GM10847 (cell line): ENCODE data around the gene DNASE1L2.

Experiments
- POLR2A ChIP-seq: IDR thresholded peaks from 2 replicates; pipeline ENCODE4 v1.6.1; 2011; ENCODE audit not compliant: insufficient read length; ENCODE audit errors: extremely low read depth

The DNASE1L2 gene

DNA sequence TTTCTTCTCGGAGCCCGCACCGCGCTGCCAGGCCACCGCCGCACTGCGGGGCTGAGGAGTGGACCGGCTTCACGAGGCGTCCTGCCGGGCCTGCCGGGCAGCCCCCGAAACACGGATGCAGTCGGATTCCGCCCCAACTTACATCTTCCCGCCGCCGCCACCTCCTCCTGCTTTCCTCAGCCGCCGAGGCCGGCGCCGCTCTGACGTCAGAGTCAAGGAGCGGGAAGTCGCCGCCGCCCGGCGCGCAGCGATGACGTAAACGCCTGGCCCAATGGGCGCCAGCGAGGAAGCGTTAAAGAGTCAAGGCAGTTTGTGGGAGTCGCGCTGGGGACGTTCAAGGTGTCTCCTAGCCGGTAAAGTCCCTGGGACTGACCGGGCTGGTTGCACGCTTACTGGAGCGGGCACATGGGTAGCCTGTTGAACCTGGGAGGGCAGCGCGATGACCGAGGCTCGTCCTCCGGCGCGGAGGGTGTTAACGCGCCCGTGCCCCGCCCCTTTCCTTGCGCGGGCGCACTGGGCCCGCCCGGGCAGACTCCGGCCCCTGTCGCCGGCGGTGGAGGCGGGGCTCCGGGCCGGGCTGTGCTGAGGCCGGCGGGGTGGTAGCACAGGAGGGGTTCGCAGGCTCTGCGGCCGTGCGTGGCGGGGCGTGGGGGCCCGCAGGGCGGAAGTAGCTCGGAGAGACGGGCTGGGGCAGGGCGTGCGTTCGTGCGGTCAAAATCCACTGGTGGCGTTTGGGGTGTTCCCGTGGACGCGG lies 31.8 kb downstream of the DNASE1L2 start, which contains the start of gene RNPS1:
Gene RNPS1 (minus strand): TSS at position 214 of the 754 bp plus-strand sequence. CDS start 3,483 bp downstream, outside the sequence.
- TF ChIP-seq POLR2A: peak; percentile 95

GRCh38 chr16:2270070-2270462 lies 33.8 kb downstream of the DNASE1L2 start:
- TF ChIP-seq POLR2A: no peak

DNA sequence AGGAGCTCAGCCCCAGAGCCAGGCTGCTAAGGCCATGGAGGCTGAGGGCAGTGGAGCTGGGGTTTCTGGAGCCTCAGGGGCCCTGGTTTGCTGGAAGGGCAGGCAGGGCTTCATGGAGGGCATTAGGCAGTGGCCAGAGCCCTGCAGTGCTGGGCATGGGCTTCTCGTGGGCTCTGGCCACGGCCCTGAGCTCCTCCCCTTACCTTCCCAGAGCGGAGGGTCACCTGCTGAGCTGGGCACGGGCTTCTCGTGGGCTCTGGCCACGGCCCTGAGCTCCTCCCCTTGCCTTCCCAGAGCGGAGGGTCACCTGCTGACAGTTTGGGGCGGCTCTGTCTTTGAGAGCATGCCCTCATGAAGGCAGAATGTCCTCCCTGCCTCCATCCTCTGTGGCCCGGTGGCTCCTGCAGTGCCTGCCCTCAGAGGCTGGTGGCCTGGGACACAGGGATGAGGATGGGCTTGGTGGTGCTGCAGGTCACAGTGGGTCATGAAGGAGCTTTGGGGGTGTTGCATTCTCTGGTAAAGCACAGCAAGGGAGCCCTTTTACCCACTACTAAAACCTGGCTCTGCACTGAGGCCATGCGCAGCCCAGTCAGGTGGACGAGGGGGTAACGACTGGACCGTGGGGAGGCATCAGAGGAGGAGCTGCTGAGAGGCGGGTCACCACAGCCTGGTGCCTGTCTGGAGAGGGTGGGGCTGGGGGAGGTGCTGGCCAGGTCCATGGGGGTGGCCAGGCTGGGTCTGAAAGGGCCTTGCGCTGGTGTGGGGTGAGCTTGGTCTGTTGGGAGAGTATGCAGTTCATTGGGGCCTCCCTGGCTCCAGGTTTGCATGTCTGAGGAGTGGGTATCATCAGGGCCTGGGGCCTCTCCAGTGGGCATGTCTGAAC lies 34.6 kb downstream of the DNASE1L2 start:
- no peak for TF ChIP-seq POLR2A

DNA sequence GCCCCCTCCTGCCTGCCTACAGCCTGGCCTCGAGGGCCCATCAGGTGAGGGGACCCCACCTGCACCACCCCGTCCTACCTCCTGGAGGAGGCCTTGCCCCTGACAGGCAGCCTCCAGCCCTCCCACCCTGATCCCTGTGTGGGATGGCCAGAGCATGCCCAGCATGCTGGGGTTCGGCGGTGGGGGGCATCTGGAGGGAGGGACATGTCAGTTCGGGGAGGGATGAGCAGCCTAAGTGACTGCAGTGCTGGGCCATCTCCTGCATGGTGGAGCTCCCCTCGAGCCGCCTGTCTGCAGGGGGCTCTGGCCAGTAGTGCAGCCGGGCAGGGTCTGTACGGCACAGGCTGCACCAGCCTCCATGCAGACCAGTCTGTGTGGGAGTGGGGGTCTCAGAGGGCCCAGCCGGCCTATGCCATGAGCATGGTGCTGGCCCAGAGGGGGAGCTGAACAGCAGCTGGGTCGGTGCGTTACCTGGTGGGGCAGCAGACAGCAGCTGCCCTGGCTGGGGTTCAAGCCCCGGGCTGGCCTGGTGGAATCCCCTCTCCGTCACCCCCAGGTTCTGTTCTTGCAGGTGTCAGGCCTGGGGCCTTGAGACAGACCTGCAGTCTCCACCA lies 35.7 kb downstream of the DNASE1L2 start:
- no peak for TF ChIP-seq POLR2A

DNA sequence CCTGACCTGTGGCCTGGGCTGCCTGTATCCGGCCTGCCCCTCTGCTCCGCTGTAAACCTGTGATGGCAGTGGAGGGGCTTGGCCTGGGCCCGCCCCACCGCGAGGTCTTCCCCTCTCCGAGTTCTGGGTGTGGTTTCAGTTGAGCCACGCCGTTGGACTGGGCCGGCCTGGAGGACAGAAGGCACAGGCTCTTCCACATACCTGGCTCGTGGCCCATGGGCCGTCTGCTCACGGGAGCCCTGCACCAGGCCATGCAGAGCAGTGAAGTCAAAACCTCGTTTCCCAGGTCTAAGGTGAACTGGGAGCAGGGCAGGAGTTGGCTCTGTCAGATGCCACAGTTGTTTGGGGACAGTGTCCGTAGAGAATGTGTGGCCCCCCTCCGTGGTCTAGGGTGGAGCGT lies 37.2 kb downstream of the DNASE1L2 start:
- no peak for TF ChIP-seq POLR2A

GRCh38 chr16:2273931-2274330 lies 37.7 kb downstream of the DNASE1L2 start:
- no peak for TF ChIP-seq POLR2A

DNA sequence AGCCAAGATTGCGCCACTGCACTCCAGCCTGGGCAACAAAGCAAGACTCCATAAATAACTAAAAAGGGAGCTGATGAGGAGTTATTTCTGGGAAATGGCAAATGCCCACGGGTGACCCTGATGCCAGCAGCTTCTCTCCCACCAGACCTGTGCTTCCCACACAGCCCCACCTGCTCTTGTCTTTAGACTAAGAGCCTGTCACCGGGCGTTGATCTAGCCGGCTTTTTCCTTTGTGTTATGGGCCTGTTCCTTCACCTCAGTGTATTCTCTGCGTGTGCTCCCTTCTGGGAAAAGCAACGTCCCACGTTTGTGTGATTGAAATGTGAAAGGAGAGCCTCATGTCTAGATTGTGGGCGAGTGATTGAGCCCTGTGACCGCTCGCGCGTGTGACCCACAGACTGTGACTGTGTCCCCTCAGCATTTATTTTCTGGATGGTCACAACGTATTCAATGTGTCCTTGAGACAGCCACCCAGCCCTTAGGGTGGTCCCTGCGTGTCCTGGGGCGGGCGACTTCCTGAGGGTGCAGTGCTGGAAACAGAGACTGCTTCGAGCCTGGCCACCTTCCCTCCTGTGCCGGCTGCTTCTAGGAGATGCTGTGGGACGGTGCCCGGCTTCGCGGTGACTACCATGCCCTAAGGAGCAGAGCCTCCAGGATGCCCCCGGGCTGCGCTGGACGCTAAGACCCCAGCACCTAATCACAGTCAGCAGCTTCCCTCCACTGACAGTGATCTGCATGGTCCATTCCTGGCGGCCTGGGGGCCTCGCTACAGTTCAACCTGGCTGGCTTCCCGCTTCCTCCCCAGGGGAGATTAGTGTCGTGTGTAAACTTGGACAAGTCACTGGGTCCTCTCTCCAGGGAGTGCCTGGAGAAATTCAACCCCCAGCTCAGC lies 39.5 kb downstream of the DNASE1L2 start:
- no peak for TF ChIP-seq POLR2A

DNA sequence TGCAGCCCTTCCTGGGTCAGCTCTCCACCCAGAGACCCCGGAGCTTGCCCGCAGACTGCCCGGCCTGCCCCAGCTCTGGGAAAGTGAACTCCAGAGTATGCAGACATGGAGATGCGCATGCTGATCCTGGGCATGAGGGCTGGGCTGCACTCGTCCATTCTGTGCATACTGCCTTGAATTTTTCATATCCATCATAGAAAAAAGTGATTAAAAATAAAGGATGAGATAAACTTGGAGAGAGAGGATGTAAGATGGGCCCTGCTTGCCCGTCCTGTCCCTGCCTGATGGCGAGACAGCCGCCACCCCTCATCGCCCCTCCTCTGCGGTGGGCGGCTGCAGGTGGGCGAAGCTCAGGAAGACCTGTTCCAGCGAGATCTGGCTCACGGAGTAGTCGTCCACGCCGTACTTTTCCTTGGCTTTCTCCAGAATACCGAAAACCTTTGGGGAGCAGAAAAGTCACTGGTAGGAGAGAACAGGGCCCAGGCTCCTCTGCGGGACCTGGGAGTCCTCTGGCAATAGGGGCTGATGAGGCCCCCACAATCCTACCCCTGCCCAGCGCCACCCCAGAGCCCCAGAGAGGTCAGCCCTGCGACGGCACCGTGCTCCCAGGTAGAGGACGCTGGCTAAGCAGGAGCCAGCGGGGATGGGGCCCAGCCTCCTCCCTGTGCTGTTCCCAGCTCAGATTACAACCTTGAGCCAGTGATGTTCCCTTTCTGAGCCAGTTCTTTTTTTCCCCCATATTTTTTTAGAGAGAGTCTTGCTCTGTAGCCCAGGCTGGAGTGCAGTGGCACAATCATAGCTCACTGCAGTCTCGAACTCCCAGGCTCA lies 40.3 kb downstream of the DNASE1L2 start:
- no peak for TF ChIP-seq POLR2A

DNA sequence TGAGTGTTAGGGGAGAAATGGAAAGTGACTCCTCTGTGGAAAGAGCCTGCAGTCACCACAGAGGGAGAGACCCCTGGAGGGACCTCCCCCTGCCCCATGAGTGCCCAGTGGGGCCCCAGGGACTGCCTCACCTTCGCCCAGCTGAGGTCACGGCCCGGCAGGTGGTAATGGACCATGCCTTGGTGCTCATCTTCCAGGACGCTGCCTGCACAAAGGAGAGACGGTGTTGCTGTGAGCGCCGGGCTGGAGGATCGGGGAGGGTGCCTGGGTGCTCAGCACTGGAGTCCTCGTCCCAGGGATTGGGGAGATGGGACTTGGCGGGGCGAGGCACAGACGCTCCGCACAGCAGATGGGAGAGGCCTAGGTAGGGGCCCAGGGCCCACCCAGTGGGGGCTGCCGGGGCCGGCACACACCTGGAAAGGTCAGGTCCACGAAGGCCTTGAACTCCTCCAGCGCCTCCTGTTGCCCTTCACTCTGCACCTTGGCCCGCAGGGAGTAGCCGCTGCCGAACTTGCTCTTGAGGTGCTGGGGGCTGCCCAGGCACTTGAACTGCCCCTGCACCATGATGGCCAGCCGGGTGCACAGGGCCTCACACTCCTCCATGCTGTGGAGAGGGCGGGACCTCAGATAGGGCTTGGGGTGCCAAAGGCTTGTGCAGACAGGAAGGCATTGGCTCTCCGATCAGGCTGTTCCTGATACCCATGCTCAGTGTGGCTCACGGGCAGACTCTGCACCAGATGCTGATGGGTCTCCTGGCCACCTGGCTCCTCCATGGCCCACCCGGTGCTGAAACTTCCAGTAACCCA lies 41.4 kb downstream of the DNASE1L2 start:
- TF ChIP-seq POLR2A: no peak

GRCh38 chr16:2278272-2278608 lies 42.0 kb downstream of the DNASE1L2 start:
- no peak for TF ChIP-seq POLR2A

GRCh38 chr16:2278956-2279800 lies 42.9 kb downstream of the DNASE1L2 start:
- no peak for TF ChIP-seq POLR2A

- TF ChIP-seq POLR2A: no peak
Measured at GRCh38 chr16:2280461-2280860, 44.2 kb downstream of the DNASE1L2 start.
